Measurements from ENCODE around the gene PNMA6E. TPM values are rescaled to one million over a fixed set of nuclear protein-coding genes. Genes with fewer than 3 reads are reported as not detected.
A peak's percentile ranks its signal among the peaks of the same experiment; 100 is the strongest.

The PNMA6E gene
- polyA plus RNA-seq, 1 experiment: not detected

- no peaks in the 10 kb centered on the region for H3K9me3 ChIP-seq (ENCODE audit: control insufficient read depth, insufficient read depth, low read length)
- H3K27me3 ChIP-seq (ENCODE audit: control insufficient read depth, insufficient read depth, low read length): peaks cover 8% of the 10 kb centered on the region
- DNase-seq (ENCODE audit: low read depth, low spot score): no peak
- no peak for TF ChIP-seq CTCF (IDR thresholded peaks at IDR 0.05; ENCODE audit: low read depth, low read length)
- ChIA-PET CTCF (no interaction called here), POLR2A (no interaction called here)
- no peak overlapping the region for H3K27ac ChIP-seq (ENCODE audit: low read depth, low read length)
- no peak overlapping the region for H3K4me3 ChIP-seq (ENCODE audit: low read depth, low read length)
Observed at GRCh38 chrX:153416781-153417450, 15.8 kb upstream of the PNMA6E start.

GRCh38 chrX:153414856-153415510 is 13.8 kb upstream of the PNMA6E start:
- Histone ChIP-seq H3K4me3 (ENCODE audit: low read depth, low read length) (no peak overlapping the region), H3K27ac (ENCODE audit: low read depth, low read length) (no peak overlapping the region), H3K27me3 (ENCODE audit: control insufficient read depth, insufficient read depth, low read length) (peaks cover 13% of the 10 kb centered on the region), H3K9me3 (ENCODE audit: control insufficient read depth, insufficient read depth, low read length) (no peaks in the 10 kb centered on the region)
- CTCF ChIA-PET: no interaction called here
- no peak for DNase-seq (ENCODE audit: low read depth, low spot score)
- TF ChIP-seq CTCF (IDR thresholded peaks at IDR 0.05; ENCODE audit: low read depth, low read length): no peak
- POLR2A ChIA-PET: no interaction called here

GRCh38 chrX:153413731-153414130 is 12.6 kb upstream of the PNMA6E start:
- Histone ChIP-seq H3K4me3 (ENCODE audit: low read depth, low read length) (no peak overlapping the region), H3K9me3 (ENCODE audit: control insufficient read depth, insufficient read depth, low read length) (no peaks in the 10 kb centered on the region), H3K27me3 (ENCODE audit: control insufficient read depth, insufficient read depth, low read length) (peaks cover 13% of the 10 kb centered on the region), H3K27ac (ENCODE audit: low read depth, low read length) (no peak overlapping the region)
- DNase-seq (ENCODE audit: low read depth, low spot score): no peak
- ChIA-PET CTCF (no interaction called here), POLR2A (no interaction called here)
- TF ChIP-seq CTCF (IDR thresholded peaks at IDR 0.05; ENCODE audit: low read depth, low read length): no peak

GRCh38 chrX:153412746-153413720 is 11.9 kb upstream of the PNMA6E start:
- Histone ChIP-seq H3K4me3 (ENCODE audit: low read depth, low read length) (no peak overlapping the region), H3K27me3 (ENCODE audit: control insufficient read depth, insufficient read depth, low read length) (peaks cover 9% of the 10 kb centered on the region), H3K9me3 (ENCODE audit: control insufficient read depth, insufficient read depth, low read length) (no peaks in the 10 kb centered on the region), H3K27ac (ENCODE audit: low read depth, low read length) (no peak overlapping the region)
- no peak for DNase-seq (ENCODE audit: low read depth, low spot score)
- ChIA-PET CTCF (interaction anchor here (0.6 kb wide), 1 partner anchor 48 kb away, joined by 3 read pairs; no protein-coding TSS in a partner anchor), POLR2A (no interaction called here)
- peak; percentile 12; the same call in 1 of the 2 replicates for TF ChIP-seq CTCF (IDR thresholded peaks at IDR 0.05; ENCODE audit: low read depth, low read length)

All from AG04450 (cell line).